NCI-H1105 treated with DMSO at 0.1 percent for 48 hours (cell line): ENCODE data around the gene GSG1L2.

Experiments used
- DNase-seq: peaks from one replicate; lab custom pipeline; 2025; lab: John Stamatoyannopoulos, UW

GSG1L2 gene

DNA sequence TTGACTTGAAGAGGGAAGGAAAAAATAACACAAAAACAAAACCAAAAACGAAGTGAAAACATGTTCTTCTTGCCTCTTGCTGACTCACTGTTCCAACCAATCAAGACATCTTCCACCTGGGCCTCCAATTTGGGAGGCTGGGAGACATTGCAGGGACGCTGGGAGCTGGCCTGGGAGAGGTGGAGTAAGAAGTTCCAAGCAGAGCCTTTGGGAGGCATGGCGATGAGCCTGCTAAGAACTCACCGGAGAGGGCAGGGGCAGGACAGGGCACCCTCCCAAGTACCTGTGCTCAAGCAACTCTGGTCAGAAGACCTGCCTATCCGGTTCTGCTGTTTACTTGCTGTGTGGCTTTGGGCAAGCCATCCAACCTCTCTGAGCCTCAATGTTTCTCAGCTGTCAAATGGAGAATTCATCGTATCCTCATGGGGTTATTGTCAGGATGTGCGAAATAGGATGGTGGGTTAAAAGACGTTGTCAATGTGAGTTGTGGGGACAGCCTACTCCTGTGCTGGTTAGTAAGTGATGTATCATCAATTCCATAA, 3.0 kb upstream of the GSG1L2 start:
- no peak for DNase-seq

DNA sequence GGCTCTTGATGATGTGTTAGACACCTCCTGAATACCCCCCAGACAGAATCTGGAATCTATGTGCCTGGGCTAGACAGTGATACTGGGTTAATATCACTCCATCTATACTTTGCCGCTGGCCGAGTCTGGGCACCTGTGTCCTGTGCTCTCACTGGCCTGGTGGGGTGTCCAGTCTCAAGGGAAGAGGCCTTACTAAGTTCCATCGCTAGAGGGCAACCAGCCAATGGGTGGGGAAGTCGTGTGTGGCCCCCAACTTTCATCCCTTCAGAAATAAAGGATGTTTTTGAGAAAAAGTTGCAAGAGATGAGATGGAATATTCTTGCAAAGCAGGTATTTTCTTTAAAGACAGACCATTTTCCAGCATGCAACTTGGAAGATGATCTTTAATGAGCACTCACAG, 2.2 kb upstream of the GSG1L2 start:
- no peak for DNase-seq

- no peak for DNase-seq
Observed at GRCh38 chr17:9820448-9820847, 1.4 kb downstream of the GSG1L2 start.

GRCh38 chr17:9818760-9819159, 3.1 kb downstream of the GSG1L2 start:
- DNase-seq: no peak

DNA sequence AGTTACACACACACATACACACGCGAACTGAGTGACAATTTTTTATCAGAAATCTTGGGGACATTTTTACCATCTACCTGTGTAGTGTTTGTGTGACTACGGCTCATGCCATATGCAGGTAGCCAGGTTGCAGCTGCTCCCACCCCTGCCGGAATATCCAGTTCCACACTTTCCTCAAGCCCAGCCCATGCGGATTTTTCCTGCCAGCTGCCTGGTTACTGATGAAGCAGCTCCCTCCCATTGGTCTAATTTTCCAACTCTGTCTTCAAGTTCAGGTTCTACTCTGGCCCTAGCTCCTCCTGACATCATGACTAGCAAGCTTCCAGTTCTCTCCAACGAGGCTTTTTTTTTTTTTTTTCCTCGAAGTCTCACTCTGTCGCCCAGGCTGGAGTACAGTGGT, 4.8 kb downstream of the GSG1L2 start:
- DNase-seq: peak; percentile 4

DNA sequence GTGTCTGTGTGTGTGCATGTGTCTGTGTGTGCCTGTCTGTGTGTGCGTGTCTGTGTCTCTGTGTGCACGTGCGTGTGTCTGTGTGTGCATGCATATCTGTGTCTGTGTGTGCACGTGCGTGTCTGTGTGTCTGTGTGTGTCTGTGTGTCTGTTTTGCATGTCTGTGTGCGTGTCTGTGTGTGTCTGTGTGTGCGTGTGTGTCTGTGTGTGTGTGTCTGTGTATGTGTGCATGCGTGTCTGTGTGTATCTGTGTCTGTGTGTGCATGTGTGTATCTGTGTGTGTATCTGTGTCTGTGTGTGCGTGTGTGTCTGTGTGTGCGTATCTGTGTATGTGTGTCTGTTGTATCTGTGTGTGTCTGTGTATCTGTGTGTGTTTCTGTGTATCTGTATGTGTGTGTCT, 5.4 kb downstream of the GSG1L2 start:
- DNase-seq: no peak

DNA sequence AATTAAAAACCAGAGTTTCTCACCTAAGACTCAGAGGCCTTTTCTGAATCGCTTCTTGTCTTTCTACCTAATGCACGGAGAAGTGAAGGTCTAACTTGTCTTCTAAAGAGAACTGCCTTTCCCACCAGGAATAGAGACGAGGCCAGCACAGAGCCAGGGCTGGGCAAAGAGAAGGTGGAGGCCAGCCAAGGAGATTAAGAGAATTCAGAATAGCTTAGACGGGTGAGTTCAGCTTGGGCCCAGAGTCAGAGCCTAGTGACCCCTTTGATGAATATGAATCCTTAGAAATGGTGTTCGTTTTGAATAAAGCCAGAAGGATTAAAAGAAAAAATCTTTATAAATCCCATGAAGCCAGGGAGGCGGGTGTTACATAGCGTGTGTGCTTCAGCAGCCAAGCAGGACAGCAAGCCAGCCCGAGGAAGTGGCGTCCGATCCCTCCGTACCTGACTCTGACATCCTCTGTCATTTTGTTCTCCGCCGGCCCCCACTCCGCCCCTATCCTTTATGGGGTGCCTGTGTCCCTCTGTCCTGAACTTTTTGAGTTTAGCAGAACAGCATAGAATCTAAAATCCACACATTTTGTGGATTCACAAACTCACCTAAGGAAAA, 7.4 kb downstream of the GSG1L2 start:
- DNase-seq: no peak

DNA sequence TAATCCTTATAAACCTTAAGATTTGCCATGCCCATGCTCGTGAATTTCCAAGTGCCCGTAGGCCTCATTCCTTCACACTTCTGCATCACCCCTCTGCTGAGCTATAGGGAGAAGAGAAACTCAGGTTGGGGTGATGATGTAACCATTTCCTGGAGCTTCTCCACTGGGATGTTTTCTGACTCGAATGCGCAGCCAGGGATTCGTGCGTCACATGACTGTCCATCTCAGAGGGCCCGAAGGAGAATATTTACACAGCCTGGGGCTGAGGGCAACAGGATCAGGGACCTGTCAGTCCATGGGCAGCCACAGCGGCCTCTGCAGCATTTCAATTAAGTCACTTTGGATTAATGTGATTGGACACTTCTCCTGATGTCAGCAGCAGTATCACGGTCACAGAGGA, 8.7 kb downstream of the GSG1L2 start:
- no peak for DNase-seq

- DNase-seq: no peak
Observed at GRCh38 chr17:9811537-9811936, 10.3 kb downstream of the GSG1L2 start.

- DNase-seq: no peak
Observed at GRCh38 chr17:9811086-9811485, 10.8 kb downstream of the GSG1L2 start.

- DNase-seq: no peak
Observed at GRCh38 chr17:9810100-9810949, 11.6 kb downstream of the GSG1L2 start.

DNA sequence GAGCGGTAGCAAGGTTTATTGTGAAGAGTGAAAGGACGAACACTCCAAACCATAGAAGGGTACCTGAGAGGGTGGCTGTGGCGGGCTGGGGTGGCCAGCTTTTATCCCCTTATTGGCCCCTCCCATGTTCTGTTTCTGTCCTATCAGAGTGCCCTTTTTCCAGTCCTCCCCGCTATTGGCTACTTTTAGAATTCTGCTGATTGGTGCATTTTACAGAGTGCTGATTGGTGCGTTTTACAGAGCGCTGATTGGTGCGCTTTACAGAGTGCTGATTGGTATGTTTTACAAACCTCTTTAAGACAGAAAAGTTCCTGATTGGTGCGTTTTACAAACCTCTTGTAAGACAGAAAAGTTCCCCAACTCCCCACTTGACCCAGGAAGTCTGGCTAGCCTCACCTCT, 12.5 kb downstream of the GSG1L2 start:
- no peak for DNase-seq

- no peak for DNase-seq
Observed at GRCh38 chr17:9806699-9807098, 15.2 kb downstream of the GSG1L2 start.

GRCh38 chr17:9805769-9806168, 16.1 kb downstream of the GSG1L2 start:
- no peak for DNase-seq

GRCh38 chr17:9802697-9803096, 19.2 kb downstream of the GSG1L2 start:
- no peak for DNase-seq

- DNase-seq: no peak
Observed at GRCh38 chr17:9802294-9802693, 19.6 kb downstream of the GSG1L2 start.

- DNase-seq: no peak
Observed at GRCh38 chr17:9801505-9801904, 20.4 kb downstream of the GSG1L2 start.

DNA sequence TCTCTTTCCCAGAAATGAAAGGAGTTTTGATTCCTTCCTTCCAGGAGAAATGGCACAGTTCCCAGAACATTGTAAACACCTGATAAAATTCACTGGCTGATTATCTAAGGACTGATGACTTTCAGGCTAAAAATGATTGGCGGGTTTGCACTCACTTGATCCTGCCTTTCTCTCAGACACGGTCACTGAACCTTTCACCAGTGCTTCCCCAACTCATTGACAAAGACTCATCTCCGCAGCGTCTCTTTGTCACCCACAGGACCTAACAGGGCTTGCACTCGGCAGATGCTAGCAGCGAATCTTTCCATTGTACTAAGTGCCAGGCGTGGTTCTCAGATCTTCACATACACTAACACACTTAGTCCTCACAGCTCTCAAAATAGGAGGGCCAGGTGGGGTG, 23.2 kb downstream of the GSG1L2 start:
- DNase-seq: peak; percentile 11

- no peak for DNase-seq
Observed at GRCh38 chr17:9798008-9798407, 23.9 kb downstream of the GSG1L2 start.

DNA sequence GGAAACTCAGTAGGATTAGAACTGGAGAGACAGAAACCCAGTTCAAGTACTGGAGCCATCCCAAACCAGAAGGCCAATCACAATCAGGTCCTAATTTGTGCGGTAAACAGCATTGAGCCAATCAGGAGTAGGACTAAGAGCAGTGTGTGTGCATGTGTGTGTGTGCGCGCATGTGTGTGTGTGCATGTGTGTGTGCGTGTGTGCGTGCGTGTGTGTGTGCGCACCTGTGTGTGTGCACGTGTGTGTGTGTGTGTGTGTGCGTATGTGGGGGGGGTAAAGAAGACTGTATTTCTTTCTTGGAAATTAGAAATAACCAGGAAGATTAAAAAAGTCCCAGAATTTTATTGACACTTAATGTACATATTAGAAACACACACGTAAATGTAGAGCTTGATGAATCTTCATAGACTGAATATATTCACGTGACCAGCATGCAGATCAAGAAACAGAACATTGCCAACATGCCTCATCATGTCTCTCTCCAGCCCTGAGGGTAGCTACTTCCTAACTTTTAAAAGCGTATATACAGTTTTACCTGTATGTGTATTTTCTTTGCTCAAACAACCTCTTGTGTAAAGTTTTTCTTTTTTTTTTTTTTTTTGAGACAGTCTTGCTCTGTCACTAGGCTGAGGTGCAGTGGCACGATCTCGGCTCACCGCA, 29.6 kb downstream of the GSG1L2 start:
- DNase-seq: no peak

DNA sequence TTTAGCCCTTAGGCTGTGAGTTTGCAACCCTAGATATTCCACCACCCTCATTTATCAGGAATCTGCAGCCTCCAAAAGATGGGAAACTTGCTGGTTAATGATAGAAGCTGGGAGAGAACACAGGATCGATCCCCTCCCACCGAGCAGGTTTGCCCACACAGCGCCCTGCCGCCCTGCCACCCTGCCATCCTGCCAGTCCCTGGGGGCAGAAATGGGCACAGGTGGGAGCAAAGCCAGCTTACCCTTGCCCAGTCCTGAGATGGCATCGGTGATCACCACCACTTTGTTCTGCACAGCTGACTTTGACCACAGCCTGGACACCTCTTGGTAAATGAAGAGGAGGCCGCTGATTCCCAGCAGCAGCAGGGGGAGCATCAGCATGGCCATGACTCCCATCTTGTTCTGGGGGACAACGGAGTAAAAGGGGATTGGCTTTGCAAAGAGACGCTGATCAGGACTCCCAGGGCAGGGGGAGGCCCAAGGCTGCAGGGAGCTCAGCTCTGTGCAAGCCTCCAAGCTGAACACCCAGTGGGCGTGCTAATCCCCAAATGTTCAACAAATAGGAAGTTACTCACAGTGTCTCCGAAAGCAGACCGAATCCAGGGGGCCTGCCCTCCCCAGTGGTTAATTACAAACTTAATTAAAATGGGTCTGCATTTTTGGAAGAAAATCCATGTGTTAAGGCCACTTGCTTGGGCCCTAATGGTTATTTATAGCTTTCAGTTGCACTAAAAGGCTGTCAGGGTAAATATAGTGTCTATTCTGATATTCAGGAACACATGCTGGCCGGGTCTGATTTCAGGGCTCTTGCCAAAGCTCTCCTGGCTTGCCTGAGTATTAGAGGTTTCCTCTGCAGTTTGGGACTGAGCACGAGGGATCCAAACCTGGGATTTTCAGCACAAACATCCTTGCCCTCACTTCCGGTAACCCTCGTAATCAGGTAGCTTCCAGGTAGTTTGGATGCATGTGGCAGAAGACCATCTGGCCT, 30.7 kb downstream of the GSG1L2 start, which contains the start of gene DHRS7C:
TSS of gene DHRS7C (minus strand) at position 704 of the 988 bp plus-strand sequence. CDS start at position 396, 308 bp downstream.
- no peak for DNase-seq

GRCh38 chr17:9790316-9790715, 31.6 kb downstream of the GSG1L2 start:
- DNase-seq: no peak
